Activated CD4-positive, alpha-beta T cell treated with anti-CD3 and anti-CD28 coated beads for 24 hours (primary cell): ENCODE measurements around the gene SMG7.

Source experiments
- DNase-seq, 2 donors: peaks; one replicate each; pipeline ENCODE4 v3.0.0-alpha.2; 2020; ENCODE audit warnings: low read depth in 2 of 2

Gene SMG7

GRCh38 chr1:183590244-183591191 is 118.2 kb downstream of the SMG7 start, which contains the start of gene NCF2:
Gene NCF2 (minus strand): TSS chr1:183590459. CDS start chr1:183590329, 130 bp downstream.
- DNase-seq: no peak

GRCh38 chr1:183592733-183593132 is 120.4 kb downstream of the SMG7 start:
- no peak for DNase-seq

GRCh38 chr1:183593356-183593755 is 121.1 kb downstream of the SMG7 start:
- no peak for DNase-seq

- no peak for DNase-seq
Measured at GRCh38 chr1:183595537-183595936, 123.2 kb downstream of the SMG7 start.

- no peak for DNase-seq
Measured at GRCh38 chr1:183596500-183596899, 124.2 kb downstream of the SMG7 start.

GRCh38 chr1:183597656-183598347 is 125.5 kb downstream of the SMG7 start:
- DNase-seq: no peak

GRCh38 chr1:183598386-183598785 is 126.1 kb downstream of the SMG7 start:
- DNase-seq: no peak

- no peak for DNase-seq
Measured at GRCh38 chr1:183600136-183600535, 127.8 kb downstream of the SMG7 start.

GRCh38 chr1:183600634-183601033 is 128.3 kb downstream of the SMG7 start:
- no peak for DNase-seq

GRCh38 chr1:183602510-183602909 is 130.2 kb downstream of the SMG7 start:
- no peak for DNase-seq
